MCF 10A (cell line): ENCODE results near the gene SLMAP. TPM values are rescaled to one million over a fixed set of nuclear protein-coding genes. Genes with fewer than 3 reads are reported as not detected.

Experiments used
- BruUV-seq: library from RNA; stranded (reverse); fragments of 400-500 nt; replicated peaks from 2 replicates; lab custom pipeline; 2021; lab: Mats Ljungman, UMichigan
- CTCF ChIA-PET: fragments of 300-600 bp; sonication (Branson Sonifier 250); formaldehyde crosslinking; extraction: SDS; loops from one replicate; lab custom pipeline; 2021; ENCODE audit warnings: antibody characterized with exemption, inconsistent platforms; lab: Yijun Ruan, JAX
- POLR2A ChIA-PET: fragments of 300-600, 350-650 bp; sonication (Branson Sonifier 250); formaldehyde crosslinking; extraction: SDS; loops from one replicate; lab custom pipeline; 2020; ENCODE audit warnings: antibody characterized with exemption, inconsistent platforms; lab: Yijun Ruan, JAX
- DNase-seq: peaks from one replicate; pipeline ENCODE4 v3.0.0-alpha.2; 2018; ENCODE audit not compliant: unreplicated experiment
- H3K27ac Mint-ChIP-seq: one replicate; pipeline ENCODE4 v1.8.0; 2022; ENCODE audit warnings: mild to moderate bottlenecking, low read depth, mixed read lengths; ENCODE audit not compliant: unreplicated experiment
- H3K27me3 Mint-ChIP-seq: one replicate; pipeline ENCODE4 v1.8.0; 2022; ENCODE audit warnings: mixed read lengths; ENCODE audit not compliant: insufficient read depth, unreplicated experiment
- H3K36me3 Mint-ChIP-seq: one replicate; pipeline ENCODE4 v1.8.0; 2022; ENCODE audit warnings: mild to moderate bottlenecking, moderate library complexity, mixed read lengths; ENCODE audit not compliant: insufficient read depth, unreplicated experiment
- H3K4me1 Mint-ChIP-seq: one replicate; pipeline ENCODE4 v1.8.0; 2022; ENCODE audit warnings: mixed read lengths; ENCODE audit not compliant: insufficient read depth, unreplicated experiment
- H3K4me3 Mint-ChIP-seq: one replicate; pipeline ENCODE4 v1.8.0; 2022; ENCODE audit warnings: mild to moderate bottlenecking, moderate library complexity, mixed read lengths; ENCODE audit not compliant: unreplicated experiment
- H3K9me3 Mint-ChIP-seq: one replicate; pipeline ENCODE4 v1.8.0; 2022; ENCODE audit warnings: mixed read lengths; ENCODE audit not compliant: unreplicated experiment
- intact Hi-C: fragments of 100-400 bp; cut with micrococcal nuclease; formaldehyde crosslinking; loops from 2 replicates; pipeline ENCODE4 v1.14.1; 2022
- total RNA-seq: library from RNA; stranded (reverse); gene quantifications from 2 replicates; pipeline ENCODE4 v1.2.3, GENCODE V29; 2022
- TF ChIP-seq, protein P1 (sequence below): fragments of 200-600 bp; IDR thresholded peaks from one replicate; pipeline ENCODE4 v1.8.0; 2022; ENCODE audit warnings: antibody characterized with exemption, mild to moderate bottlenecking; ENCODE audit not compliant: unreplicated experiment

Gene SLMAP
- total RNA-seq, 1 experiment from 2014 or later, result 77.9 TPM

DNA sequence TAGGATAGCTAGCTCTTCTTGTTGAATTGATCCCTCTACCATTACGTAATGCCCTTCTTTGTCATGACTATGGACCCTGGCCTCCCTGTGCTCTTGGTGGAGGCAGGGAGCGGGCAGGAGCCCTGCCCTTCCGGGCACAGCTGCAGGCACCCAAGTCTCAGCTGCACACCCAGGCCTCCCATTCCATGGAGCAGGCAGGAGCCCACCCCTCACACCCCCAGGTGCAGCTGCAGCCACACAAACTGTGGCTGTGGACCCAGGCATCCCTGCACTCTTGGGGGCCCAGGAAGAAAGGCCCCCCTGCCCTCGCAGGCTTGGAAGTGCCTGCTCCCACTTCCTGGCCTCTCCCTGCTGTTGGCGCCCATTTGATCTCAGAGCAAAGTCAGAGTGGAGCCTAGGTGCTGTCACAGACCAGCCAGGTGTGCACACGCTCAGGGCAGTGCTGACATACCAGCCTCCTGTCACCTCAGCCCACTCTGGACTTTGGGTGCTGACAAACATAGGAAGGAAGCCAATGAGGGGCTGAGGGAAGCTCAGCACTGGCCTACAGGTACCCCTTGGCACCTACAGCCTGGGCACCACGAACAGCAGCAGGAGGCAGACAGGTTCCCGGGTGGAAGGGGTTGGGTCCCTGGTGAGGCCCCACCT, 53.0 kb downstream of the SLMAP start:
- POLR2A ChIA-PET, result interaction anchor here (2.2 kb wide), 1 partner anchor 50 kb away, joined by 6 read pairs; no protein-coding TSS in a partner anchor
- Mint-ChIP-seq H3K36me3 (no peaks in the 10 kb centered on the region), H3K9me3 (no peaks in the 10 kb centered on the region), H3K27ac (peak overlapping the region; percentile 85), H3K4me1 (peaks cover 39% of the 10 kb centered on the region), H3K27me3 (no peaks in the 10 kb centered on the region), H3K4me3 (no peak overlapping the region)
- BruUV-seq, result no TSS peak
- intact Hi-C loops, result no loop called here
- DNase-seq, result no peak
- TF ChIP-seq, protein P1, sequence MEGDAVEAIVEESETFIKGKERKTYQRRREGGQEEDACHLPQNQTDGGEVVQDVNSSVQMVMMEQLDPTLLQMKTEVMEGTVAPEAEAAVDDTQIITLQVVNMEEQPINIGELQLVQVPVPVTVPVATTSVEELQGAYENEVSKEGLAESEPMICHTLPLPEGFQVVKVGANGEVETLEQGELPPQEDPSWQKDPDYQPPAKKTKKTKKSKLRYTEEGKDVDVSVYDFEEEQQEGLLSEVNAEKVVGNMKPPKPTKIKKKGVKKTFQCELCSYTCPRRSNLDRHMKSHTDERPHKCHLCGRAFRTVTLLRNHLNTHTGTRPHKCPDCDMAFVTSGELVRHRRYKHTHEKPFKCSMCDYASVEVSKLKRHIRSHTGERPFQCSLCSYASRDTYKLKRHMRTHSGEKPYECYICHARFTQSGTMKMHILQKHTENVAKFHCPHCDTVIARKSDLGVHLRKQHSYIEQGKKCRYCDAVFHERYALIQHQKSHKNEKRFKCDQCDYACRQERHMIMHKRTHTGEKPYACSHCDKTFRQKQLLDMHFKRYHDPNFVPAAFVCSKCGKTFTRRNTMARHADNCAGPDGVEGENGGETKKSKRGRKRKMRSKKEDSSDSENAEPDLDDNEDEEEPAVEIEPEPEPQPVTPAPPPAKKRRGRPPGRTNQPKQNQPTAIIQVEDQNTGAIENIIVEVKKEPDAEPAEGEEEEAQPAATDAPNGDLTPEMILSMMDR, result no peak
- CTCF ChIA-PET, result no interaction called here

DNA sequence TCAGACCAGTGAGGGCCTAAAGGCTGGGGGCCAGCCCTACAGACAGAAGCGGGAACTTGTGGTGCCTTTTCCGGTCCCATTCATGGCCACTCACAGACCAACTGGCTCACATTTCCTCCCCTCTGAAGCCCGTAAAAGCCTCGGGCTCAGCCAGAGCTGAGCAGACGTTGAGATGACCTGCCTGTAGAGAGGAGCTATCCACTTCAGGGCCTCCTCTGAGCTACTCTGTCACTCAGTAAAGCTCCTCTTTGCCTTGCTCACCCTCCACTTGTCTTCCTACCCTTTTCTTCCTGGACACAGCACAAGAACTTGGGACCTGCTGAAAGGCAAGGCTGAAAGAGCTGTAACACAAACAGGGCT, 53.5 kb downstream of the SLMAP start:
- ChIA-PET POLR2A (no interaction called here), CTCF (interaction anchor here (0.7 to 0.8 kb wide), 2 partner anchors 16 to 118 kb away, joined by 3 read pairs; no protein-coding TSS in a partner anchor)
- intact Hi-C loops, result no loop called here

DNA sequence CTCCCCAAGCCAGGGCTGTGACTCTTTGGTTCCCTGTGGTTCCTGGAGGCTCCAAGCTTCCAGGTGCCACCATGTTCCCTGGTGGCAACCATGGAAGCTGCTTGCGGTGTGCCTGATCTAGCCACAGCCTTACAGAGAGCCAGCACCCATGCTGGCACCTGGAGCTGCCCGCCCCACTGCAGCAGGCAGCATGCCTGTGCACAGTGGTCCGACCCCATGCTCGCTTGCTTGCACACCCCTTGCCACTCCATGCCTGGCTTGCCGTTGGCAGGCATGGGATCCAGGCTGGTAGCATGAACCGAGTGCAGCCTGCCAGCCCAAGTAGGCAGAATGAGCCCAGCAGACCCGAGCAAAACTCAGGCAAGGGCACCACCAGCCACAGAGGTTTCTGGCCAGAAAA, 53.9 kb downstream of the SLMAP start:
- BruUV-seq, result no TSS peak
- POLR2A ChIA-PET, result interaction anchor here (1.8 kb wide), 1 partner anchor 8 kb away, joined by 7 read pairs; no protein-coding TSS in a partner anchor
- H3K4me1 Mint-ChIP-seq, result peaks cover 30% of the 10 kb centered on the region
- no peak for DNase-seq
- H3K27me3 Mint-ChIP-seq, result no peaks in the 10 kb centered on the region
- intact Hi-C loops, result no loop called here
- H3K36me3 Mint-ChIP-seq, result no peaks in the 10 kb centered on the region
- CTCF ChIA-PET, result interaction anchor here (0.7 to 0.8 kb wide), 2 partner anchors 16 to 118 kb away, joined by 3 read pairs; no protein-coding TSS in a partner anchor
- H3K4me3 Mint-ChIP-seq, result no peak overlapping the region
- H3K9me3 Mint-ChIP-seq, result no peaks in the 10 kb centered on the region
- no peak overlapping the region for H3K27ac Mint-ChIP-seq
- TF ChIP-seq, protein P1, result no peak

More for the DNA sequence above, 53.5 kb downstream of the SLMAP start:
- Mint-ChIP-seq H3K27me3 (no peaks in the 10 kb centered on the region), H3K4me1 (peaks cover 35% of the 10 kb centered on the region), H3K27ac (no peak overlapping the region), H3K4me3 (no peak overlapping the region), H3K36me3 (no peaks in the 10 kb centered on the region), H3K9me3 (no peaks in the 10 kb centered on the region)
- TF ChIP-seq, protein P1, result no peak
- no peak for DNase-seq
- no TSS peak for BruUV-seq

DNA sequence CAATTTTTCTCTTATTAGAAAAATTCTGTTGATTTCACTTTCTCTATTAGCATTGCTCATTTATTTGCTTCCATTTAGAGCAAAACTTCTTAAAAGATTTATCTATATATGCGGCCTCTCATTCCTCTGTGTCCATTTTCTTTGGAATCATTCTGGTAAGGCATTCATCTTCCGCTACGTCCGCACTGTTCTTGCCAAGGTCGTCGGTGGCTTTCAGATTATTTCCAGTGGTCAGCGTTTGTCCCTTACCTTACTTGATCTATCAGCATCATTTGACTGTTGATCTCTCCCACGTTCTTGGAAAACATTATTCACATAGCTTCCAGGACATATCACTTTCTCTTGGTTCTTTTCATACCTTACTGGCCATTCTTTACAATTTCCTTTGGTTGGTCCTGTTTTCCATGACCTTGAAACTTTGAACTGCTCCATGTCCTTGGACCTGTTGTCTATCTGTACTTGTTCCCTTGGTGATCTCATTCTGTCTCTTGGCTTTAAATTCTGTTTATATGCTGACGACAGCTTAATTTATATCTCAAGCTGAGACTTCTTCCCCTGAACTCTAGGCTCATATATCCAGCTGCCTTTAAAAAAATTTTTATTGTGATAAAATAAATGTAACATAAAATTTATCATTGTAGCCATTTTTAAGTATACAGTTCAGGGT, 54.5 kb downstream of the SLMAP start:
- Mint-ChIP-seq H3K27me3 (no peaks in the 10 kb centered on the region), H3K4me1 (peaks cover 25% of the 10 kb centered on the region), H3K4me3 (no peak overlapping the region), H3K27ac (no peak overlapping the region), H3K36me3 (no peaks in the 10 kb centered on the region), H3K9me3 (no peaks in the 10 kb centered on the region)
- ChIA-PET CTCF (interaction anchor here (0.5 to 0.8 kb wide), 5 partner anchors 12 to 307 kb away, joined by 3 read pairs; no protein-coding TSS in a partner anchor), POLR2A (interaction anchor here (0.8 to 1.8 kb wide), 3 partner anchors 9 to 214 kb away, joined by 3 to 7 read pairs (median 3); partner anchors contain the start of gene ARF4)
- BruUV-seq, result no TSS peak
- intact Hi-C loops, result no loop called here
- DNase-seq, result no peak
- TF ChIP-seq, protein P1, result no peak
